ENCODE data around the gene REN.
A peak's percentile ranks its signal among the peaks of the same experiment; 100 is the strongest.

Gene REN

GRCh38 chr1:204130178-204130577 lies 36.0 kb downstream of the REN start:
- peaks cover 15% of the 10 kb centered on the region for H3K4me1 ChIP-seq
- no peaks in the 10 kb centered on the region; the same call in 1 of the 2 replicates for H3K27me3 ChIP-seq
- peak; percentile 51 for DNase-seq
- H3K9me3 ChIP-seq, result no peaks in the 10 kb centered on the region
- no peaks in the 10 kb centered on the region for H3K36me3 ChIP-seq
- no peak overlapping the region for H3K4me3 ChIP-seq (ENCODE audit: low read depth, low read length)
- TF ChIP-seq, protein P1, sequence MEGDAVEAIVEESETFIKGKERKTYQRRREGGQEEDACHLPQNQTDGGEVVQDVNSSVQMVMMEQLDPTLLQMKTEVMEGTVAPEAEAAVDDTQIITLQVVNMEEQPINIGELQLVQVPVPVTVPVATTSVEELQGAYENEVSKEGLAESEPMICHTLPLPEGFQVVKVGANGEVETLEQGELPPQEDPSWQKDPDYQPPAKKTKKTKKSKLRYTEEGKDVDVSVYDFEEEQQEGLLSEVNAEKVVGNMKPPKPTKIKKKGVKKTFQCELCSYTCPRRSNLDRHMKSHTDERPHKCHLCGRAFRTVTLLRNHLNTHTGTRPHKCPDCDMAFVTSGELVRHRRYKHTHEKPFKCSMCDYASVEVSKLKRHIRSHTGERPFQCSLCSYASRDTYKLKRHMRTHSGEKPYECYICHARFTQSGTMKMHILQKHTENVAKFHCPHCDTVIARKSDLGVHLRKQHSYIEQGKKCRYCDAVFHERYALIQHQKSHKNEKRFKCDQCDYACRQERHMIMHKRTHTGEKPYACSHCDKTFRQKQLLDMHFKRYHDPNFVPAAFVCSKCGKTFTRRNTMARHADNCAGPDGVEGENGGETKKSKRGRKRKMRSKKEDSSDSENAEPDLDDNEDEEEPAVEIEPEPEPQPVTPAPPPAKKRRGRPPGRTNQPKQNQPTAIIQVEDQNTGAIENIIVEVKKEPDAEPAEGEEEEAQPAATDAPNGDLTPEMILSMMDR (IDR thresholded peaks at IDR 0.05; ENCODE audit: low read depth, low read length), result no peak

- no peaks in the 10 kb centered on the region; the same call in 1 of the 2 replicates for H3K27me3 ChIP-seq
- H3K9me3 ChIP-seq, result no peaks in the 10 kb centered on the region
- peak; percentile 82 for DNase-seq
- TF ChIP-seq, protein P1 (IDR thresholded peaks at IDR 0.05; ENCODE audit: low read depth, low read length), result peak; percentile 82
- no peaks in the 10 kb centered on the region for H3K36me3 ChIP-seq
- H3K4me1 ChIP-seq, result peaks cover 15% of the 10 kb centered on the region
- peak overlapping the region; percentile 61 for H3K4me3 ChIP-seq (ENCODE audit: low read depth, low read length)
Measured at GRCh38 chr1:204128964-204129896, 36.9 kb downstream of the REN start.

DNA sequence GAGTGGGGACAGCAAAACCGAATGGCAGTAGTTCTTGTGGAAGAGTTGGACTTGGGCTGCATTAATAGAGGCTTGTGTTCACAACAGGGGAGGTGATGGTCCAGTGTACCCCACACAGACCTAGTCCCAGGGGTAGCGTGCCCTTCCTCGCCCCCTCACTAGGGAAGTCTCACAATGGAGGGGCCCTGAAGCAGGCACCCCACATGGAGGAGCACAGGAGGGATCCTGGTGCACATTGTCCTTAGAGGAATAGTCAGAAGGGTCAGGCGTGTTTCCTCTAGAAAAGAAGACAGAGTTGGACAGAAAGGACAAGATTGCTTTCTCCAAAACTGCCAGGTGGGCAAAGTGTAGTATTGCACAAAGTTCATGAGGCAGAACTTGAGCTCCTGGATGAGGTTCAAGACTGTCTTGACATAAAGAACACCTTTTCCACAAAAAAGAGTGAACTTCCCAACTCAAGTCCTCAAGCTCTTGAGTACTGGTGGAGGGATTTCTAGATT lies 37.6 kb downstream of the REN start:
- Histone ChIP-seq H3K4me3 (ENCODE audit: low read depth, low read length) (peak overlapping the region; percentile 61), H3K4me1 (peaks cover 15% of the 10 kb centered on the region), H3K9me3 (no peaks in the 10 kb centered on the region), H3K36me3 (no peaks in the 10 kb centered on the region), H3K27me3 (no peaks in the 10 kb centered on the region; the same call in 1 of the 2 replicates)
- no peak for DNase-seq
- TF ChIP-seq, protein P1 (IDR thresholded peaks at IDR 0.05; ENCODE audit: low read depth, low read length), result no peak

DNA sequence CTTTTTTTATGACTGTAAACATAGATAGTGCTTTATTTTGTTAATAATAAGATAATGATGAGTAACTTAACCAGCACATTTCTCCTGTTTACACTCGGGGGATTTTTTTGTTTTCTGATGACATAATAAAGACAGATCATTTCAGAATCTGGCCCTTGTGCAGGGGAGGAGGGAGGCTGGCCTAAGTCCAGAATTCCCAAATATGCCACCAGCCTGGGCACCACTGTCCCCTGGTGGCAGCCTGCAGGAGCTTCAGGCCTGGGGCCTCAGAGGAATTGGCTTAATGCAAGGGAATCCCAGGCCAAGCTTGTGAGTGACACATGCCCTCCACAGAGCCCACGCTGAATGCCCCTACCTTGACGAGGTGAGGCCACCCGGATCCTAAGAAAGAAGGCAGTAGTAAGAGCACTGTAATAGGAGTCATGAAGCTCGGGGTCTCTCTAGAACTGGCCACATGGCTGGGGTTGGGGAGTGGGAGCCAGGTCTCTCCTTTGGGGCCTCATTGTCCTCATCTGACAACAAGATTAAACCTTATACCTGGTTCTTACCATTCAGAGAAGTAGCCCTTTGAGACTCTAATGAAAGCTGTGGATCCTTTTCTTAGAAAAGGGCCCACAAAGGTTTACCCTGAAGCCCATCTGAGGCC lies 38.4 kb downstream of the REN start:
- H3K4me1 ChIP-seq, result peaks cover 15% of the 10 kb centered on the region
- no peaks in the 10 kb centered on the region for H3K36me3 ChIP-seq
- peak; percentile 81 for DNase-seq

DNA sequence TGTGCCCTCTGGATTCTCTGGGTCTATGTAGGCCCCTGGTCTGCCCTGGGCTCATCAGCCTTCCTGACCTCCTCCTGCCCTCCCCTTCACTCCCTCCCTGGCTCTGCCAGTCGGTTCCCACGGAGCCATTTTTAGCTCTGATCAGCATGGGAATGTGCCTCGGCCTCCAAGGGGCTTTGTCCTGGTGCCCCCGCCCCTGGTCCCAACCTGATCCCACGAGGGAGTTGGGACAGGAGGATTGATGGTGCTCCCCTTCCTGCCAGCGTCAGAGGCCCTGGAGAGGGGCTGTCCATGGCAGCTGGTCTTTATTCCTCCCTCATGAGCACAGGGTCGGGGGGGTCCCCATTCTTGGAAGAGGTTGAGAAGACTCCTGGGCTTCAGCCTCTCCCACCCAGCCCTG lies 39.2 kb downstream of the REN start:
- H3K27me3 ChIP-seq, result no peaks in the 10 kb centered on the region; the same call in 1 of the 2 replicates
- TF ChIP-seq, protein P1 (IDR thresholded peaks at IDR 0.05; ENCODE audit: low read depth, low read length), result no peak
- H3K36me3 ChIP-seq, result no peaks in the 10 kb centered on the region
- H3K9me3 ChIP-seq, result no peaks in the 10 kb centered on the region
- no peak overlapping the region for H3K4me3 ChIP-seq (ENCODE audit: low read depth, low read length)
- DNase-seq, result no peak
- H3K4me1 ChIP-seq, result peaks cover 15% of the 10 kb centered on the region

More for the DNA sequence above, 38.4 kb downstream of the REN start:
- H3K4me3 ChIP-seq (ENCODE audit: low read depth, low read length), result no peak overlapping the region
- TF ChIP-seq, protein P1 (IDR thresholded peaks at IDR 0.05; ENCODE audit: low read depth, low read length), result peak; percentile 99
- H3K9me3 ChIP-seq, result no peaks in the 10 kb centered on the region
- no peaks in the 10 kb centered on the region; the same call in 1 of the 2 replicates for H3K27me3 ChIP-seq

Data from BE2C (cell line).